Measurements from ENCODE around the gene PRPH. TPM values are rescaled to one million over a fixed set of nuclear protein-coding genes. Genes with fewer than 3 reads are reported as not detected.

The PRPH gene
- total and polyA plus RNA-seq, 2 of the 13 experiments (the other 11 are each of a cell fraction or from before 2014, with no cell fraction given), result 0.12 TPM; not detected in 1

DNA sequence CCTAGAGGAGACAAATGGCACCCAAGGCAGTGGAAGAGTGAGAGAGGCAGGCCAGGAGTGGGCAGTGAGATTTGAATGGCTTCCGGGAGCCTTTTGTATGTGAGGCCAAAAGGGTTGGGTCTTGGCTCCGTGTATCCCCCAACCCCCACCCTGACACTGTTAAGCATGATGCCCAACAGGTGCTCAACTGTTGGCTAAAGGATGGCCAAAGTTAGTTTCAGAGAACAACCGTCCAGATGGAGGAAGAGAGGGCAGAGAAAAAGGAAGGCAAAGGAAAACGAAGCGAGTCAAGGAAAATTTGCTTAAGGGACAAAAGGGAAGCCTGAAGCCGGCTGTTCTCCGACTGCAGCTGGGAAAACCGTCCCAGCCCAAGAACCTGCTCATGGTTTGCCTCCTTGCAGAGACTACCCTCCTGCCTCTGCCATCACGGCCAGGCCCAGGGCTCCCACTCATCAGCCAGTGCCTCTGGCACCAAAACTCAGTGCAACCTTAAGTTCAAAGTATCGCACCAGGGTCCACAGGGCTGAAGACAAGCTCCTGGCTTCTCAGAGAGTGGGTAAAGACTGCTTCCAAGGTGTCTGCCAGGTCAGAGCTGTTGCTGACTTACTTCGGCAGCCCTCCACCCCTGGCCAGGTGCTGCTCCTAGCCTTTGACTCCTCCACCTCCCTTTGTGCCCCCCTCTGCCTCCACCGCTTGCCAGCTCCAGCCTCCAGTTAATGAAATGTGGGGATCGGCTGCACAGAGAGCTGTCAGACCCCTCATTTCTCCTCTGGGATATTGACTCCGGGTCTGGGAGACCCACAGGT, 46.2 kb downstream of the PRPH start:
- Histone ChIP-seq H3K4me2 (ENCODE audit: low read depth, low read length) (0 out of 2 replicates have a peak overlapping the region, but pooled peaks have one; percentile 87), H4K20me1 (ENCODE audit: insufficient read depth, low read length) (0 out of 2 replicates have a peak, but pooled peaks cover 6% of the 10 kb centered on the region), H2AFZ (ENCODE audit: low read length) (no peak overlapping the region), H3K9me3 (ENCODE audit: low read length) (no peaks in the 10 kb centered on the region), H3K4me1 (ENCODE audit: insufficient read depth, low read length) (peaks cover 47% of the 10 kb centered on the region), H3K9ac (ENCODE audit: insufficient read depth, low read depth, low read length) (no peak overlapping the region), H3K27ac (ENCODE audit: extremely low read length, insufficient read depth, low read length) (no peak overlapping the region), H3K27me3 (ENCODE audit: control insufficient read depth in 1 of 2, insufficient read depth in 2 of 2, low read length in 2 of 2) (peaks cover 20 to 88% of the 10 kb centered on the region in 2 experiments; a peak in 4 of 5 replicates), H3K4me3 (replicated peaks in 1 of 3; ENCODE audit: insufficient read depth in 1 of 3, low read depth in 2 of 3, low read length in 3 of 3) (peak overlapping the region in 1 of 3 experiments; percentile 71; a peak in 1 of 6 replicates), H3K36me3 (replicated peaks in 1 of 2; ENCODE audit: control insufficient read depth in 1 of 2, insufficient read depth in 2 of 2, low read length in 2 of 2) (no peaks in the 10 kb centered on the region), H3K79me2 (ENCODE audit: insufficient read depth, low read length) (no peaks in the 10 kb centered on the region)
- intact Hi-C loops (cut with micrococcal nuclease; ENCODE audit: unreplicated experiment) (no loop called here), in situ Hi-C loops (cut with HindIII; ENCODE audit: extremely low pct_ligation_motif_present, low pct_unique_long_range_greater_than_20kb) (loop anchor here (10.0 kb wide), 1 partner anchor 56 kb away; no protein-coding TSS in a partner anchor)
- ATAC-seq (no peak), FAIRE-seq (no peak), DNase-seq (ENCODE audit: low spot score) (no peak)
- TF ChIP-seq HDAC2 (CRISPR knock-in tag; IDR thresholded peaks at IDR 0.05) (no peak), FOXO1 (CRISPR knock-in tag; IDR thresholded peaks at IDR 0.05) (no peak), ARHGAP35 (CRISPR knock-in tag; IDR thresholded peaks at IDR 0.05; ENCODE audit: borderline replicate concordance) (no peak), ATAD3A (CRISPR knock-in tag; IDR thresholded peaks at IDR 0.05) (no peak)
- TF ChIP-seq, protein P1, sequence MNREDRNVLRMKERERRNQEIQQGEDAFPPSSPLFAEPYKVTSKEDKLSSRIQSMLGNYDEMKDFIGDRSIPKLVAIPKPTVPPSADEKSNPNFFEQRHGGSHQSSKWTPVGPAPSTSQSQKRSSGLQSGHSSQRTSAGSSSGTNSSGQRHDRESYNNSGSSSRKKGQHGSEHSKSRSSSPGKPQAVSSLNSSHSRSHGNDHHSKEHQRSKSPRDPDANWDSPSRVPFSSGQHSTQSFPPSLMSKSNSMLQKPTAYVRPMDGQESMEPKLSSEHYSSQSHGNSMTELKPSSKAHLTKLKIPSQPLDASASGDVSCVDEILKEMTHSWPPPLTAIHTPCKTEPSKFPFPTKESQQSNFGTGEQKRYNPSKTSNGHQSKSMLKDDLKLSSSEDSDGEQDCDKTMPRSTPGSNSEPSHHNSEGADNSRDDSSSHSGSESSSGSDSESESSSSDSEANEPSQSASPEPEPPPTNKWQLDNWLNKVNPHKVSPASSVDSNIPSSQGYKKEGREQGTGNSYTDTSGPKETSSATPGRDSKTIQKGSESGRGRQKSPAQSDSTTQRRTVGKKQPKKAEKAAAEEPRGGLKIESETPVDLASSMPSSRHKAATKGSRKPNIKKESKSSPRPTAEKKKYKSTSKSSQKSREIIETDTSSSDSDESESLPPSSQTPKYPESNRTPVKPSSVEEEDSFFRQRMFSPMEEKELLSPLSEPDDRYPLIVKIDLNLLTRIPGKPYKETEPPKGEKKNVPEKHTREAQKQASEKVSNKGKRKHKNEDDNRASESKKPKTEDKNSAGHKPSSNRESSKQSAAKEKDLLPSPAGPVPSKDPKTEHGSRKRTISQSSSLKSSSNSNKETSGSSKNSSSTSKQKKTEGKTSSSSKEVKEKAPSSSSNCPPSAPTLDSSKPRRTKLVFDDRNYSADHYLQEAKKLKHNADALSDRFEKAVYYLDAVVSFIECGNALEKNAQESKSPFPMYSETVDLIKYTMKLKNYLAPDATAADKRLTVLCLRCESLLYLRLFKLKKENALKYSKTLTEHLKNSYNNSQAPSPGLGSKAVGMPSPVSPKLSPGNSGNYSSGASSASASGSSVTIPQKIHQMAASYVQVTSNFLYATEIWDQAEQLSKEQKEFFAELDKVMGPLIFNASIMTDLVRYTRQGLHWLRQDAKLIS (CRISPR knock-in tag; IDR thresholded peaks at IDR 0.05), result no peak
- TF ChIP-seq, protein P2, sequence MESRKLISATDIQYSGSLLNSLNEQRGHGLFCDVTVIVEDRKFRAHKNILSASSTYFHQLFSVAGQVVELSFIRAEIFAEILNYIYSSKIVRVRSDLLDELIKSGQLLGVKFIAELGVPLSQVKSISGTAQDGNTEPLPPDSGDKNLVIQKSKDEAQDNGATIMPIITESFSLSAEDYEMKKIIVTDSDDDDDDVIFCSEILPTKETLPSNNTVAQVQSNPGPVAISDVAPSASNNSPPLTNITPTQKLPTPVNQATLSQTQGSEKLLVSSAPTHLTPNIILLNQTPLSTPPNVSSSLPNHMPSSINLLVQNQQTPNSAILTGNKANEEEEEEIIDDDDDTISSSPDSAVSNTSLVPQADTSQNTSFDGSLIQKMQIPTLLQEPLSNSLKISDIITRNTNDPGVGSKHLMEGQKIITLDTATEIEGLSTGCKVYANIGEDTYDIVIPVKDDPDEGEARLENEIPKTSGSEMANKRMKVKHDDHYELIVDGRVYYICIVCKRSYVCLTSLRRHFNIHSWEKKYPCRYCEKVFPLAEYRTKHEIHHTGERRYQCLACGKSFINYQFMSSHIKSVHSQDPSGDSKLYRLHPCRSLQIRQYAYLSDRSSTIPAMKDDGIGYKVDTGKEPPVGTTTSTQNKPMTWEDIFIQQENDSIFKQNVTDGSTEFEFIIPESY (CRISPR knock-in tag; IDR thresholded peaks at IDR 0.05), result no peak
- TF ChIP-seq, protein P3, sequence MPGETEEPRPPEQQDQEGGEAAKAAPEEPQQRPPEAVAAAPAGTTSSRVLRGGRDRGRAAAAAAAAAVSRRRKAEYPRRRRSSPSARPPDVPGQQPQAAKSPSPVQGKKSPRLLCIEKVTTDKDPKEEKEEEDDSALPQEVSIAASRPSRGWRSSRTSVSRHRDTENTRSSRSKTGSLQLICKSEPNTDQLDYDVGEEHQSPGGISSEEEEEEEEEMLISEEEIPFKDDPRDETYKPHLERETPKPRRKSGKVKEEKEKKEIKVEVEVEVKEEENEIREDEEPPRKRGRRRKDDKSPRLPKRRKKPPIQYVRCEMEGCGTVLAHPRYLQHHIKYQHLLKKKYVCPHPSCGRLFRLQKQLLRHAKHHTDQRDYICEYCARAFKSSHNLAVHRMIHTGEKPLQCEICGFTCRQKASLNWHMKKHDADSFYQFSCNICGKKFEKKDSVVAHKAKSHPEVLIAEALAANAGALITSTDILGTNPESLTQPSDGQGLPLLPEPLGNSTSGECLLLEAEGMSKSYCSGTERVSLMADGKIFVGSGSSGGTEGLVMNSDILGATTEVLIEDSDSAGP (CRISPR knock-in tag; IDR thresholded peaks at IDR 0.05; ENCODE audit: borderline replicate concordance), result no peak
- TF ChIP-seq, protein P4, sequence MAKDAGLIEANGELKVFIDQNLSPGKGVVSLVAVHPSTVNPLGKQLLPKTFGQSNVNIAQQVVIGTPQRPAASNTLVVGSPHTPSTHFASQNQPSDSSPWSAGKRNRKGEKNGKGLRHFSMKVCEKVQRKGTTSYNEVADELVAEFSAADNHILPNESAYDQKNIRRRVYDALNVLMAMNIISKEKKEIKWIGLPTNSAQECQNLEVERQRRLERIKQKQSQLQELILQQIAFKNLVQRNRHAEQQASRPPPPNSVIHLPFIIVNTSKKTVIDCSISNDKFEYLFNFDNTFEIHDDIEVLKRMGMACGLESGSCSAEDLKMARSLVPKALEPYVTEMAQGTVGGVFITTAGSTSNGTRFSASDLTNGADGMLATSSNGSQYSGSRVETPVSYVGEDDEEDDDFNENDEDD (CRISPR knock-in tag; IDR thresholded peaks at IDR 0.05; ENCODE audit: borderline replicate concordance), result no peak
- ChIA-PET CTCF (ENCODE audit: low intra/inter-chr PET ratio, low total read pairs) (interaction anchor here (1.6 to 3.7 kb wide), 2 partner anchors 9 to 173 kb away, joined by 4 to 56 read pairs; no protein-coding TSS in a partner anchor), POLR2A (interaction anchor here (1.1 to 1.7 kb wide), 3 partner anchors 9 to 400 kb away, joined by 4 to 10 read pairs (median 7); partner anchors contain the start of genes TMBIM6 and TROAP)
- WGBS (ENCODE audit: low lambda C conversion rate), result 39% methylated on average over 11 of the region's 14 CpGs
- no TSS peak for BruUV-seq (replicated peaks)

Measured in HepG2 (cell line).